Astrocyte of the spinal cord (primary cell): Measurements from ENCODE around the gene STAC2.
A peak's percentile ranks its signal among the peaks of the same experiment; 100 is the strongest.

ENCODE experiments used
- DNase-seq: peaks from one replicate; pipeline ENCODE4 v3.0.0; 2011; ENCODE audit warnings: low read depth, low spot score
- H3K4me3 ChIP-seq: 2 replicates; pipeline ENCODE4 v1.5.1; 2011; ENCODE audit warnings: low read depth, mild to moderate bottlenecking, low read length, moderate library complexity
- in situ Hi-C: cut with HindIII; loops from 2 replicates; pipeline ENCODE4 v1.10.0; 2017; ENCODE audit warnings: low sequenced_read_pairs
- TF ChIP-seq, protein P1 (sequence below): IDR thresholded peaks from 2 replicates; pipeline ENCODE4 v1.5.1; 2012; ENCODE audit warnings: low read depth, mild to moderate bottlenecking, low read length, inconsistent platforms

Gene STAC2

DNA sequence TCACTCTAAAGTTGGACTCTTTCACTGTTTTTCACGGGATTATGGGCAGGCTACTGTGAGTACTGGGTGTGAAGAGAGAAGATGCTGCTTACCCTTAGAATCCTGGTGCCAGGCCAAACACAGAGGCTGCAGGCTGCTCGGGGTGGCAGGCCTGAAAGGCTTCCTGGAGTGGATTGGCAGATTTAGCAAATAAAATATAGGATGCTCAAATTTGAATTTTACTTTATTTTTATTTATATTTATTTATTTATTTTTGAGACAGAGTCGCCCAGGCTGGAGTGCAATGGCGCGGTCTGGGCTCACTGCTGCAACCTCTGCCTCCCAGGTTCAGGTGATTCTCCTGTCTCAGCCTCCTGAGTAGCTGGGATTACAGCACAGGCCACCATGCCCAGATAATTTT, 14.9 kb upstream of the STAC2 start:
- in situ Hi-C loops, result no loop called here
- TF ChIP-seq, protein P1, sequence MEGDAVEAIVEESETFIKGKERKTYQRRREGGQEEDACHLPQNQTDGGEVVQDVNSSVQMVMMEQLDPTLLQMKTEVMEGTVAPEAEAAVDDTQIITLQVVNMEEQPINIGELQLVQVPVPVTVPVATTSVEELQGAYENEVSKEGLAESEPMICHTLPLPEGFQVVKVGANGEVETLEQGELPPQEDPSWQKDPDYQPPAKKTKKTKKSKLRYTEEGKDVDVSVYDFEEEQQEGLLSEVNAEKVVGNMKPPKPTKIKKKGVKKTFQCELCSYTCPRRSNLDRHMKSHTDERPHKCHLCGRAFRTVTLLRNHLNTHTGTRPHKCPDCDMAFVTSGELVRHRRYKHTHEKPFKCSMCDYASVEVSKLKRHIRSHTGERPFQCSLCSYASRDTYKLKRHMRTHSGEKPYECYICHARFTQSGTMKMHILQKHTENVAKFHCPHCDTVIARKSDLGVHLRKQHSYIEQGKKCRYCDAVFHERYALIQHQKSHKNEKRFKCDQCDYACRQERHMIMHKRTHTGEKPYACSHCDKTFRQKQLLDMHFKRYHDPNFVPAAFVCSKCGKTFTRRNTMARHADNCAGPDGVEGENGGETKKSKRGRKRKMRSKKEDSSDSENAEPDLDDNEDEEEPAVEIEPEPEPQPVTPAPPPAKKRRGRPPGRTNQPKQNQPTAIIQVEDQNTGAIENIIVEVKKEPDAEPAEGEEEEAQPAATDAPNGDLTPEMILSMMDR, result no peak
- H3K4me3 ChIP-seq, result no peak overlapping the region
- no peak for DNase-seq

DNA sequence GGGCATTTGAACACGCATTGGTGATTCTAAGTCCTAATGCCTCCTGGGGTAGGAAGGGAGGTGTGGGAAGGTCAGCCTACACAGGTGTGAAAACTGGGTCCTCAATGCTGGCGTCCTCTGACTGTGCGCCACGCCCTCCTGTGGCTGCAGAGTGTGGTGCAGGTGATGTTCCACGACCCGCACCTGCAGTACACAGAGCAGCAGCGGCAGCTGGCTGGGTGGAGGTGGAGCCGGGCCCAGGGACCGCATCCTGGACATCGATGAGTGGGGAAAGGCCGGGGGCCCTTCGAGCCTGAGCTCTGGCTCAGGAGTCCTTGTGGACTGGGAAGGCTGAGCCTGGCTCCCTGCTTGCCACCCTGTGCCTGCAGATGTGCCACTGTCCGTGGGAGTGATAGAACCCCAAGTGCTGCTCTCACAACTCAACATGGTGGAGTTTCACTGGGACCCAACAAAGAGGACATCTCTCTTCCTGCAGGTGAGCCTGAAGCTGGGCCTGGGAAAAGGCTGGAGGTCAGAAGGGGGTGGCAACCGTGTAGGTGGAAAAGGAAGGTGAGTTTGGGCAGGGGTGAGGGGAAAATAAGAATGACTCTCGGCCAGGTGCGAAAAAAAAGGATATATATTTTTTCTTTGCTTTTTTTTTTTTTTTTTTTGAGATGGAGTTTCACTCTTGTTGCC, 14.0 kb upstream of the STAC2 start:
- DNase-seq, result no peak

DNA sequence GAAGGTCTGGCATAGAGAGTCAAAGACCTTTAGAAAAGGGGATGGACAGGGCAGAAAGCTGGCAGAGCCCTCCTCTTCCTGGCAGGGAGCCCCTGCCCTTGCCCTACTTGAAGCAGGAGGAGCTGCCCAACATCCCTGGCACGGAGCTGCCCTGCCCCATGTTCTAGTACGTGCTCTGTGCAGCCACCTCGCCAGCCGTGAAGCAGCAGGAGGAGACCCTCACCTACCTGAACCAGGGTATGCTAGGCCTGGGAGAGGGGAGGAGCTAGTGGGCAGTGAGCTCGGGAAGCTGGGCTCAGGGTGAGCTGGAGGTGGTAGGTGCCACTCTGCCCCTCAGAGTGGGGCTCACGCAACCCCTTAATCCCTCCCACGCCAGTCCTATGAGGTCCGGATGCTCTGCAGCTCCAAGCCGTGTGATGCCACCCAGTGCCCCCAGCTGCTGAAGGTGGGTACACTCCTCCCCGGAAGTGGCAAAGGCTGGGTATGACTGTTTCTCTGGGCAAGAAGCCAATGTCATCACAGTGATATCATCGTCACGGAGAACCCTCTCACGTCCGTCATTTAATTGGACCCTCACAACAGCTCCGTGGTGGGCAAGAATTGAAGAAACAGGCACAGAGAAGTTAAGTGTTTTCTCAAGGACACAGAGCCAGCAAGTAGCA, 12.7 kb upstream of the STAC2 start:
- H3K4me3 ChIP-seq, result no peak overlapping the region
- no peak for DNase-seq
- TF ChIP-seq, protein P1, result no peak
- in situ Hi-C loops, result no loop called here

More for the DNA sequence above, 14.0 kb upstream of the STAC2 start:
- in situ Hi-C loops, result no loop called here
- TF ChIP-seq, protein P1, result peak; percentile 66
- no peak overlapping the region for H3K4me3 ChIP-seq

DNA sequence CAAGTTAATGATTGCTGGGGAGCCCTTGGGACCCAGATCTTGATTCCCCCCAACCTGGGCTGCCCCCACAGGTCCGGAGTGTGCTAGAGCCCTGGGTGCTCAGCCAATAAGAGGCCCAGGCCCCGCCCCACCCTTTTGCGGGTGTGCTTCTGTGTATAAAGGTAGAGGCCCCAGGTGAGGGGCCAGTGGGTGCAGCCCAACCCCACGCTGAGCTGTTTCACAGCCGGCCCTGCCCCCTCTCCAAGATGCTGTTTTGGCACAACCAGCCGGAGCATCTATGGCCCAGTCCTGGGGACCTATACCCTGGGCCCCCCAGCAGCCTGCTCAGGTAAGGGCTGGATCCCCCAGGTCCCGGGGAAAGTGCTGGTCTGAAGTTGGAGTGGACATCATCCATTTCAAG, 11.8 kb upstream of the STAC2 start:
- no peak overlapping the region for H3K4me3 ChIP-seq
- in situ Hi-C loops, result no loop called here
- no peak for DNase-seq
- TF ChIP-seq, protein P1, result no peak

DNA sequence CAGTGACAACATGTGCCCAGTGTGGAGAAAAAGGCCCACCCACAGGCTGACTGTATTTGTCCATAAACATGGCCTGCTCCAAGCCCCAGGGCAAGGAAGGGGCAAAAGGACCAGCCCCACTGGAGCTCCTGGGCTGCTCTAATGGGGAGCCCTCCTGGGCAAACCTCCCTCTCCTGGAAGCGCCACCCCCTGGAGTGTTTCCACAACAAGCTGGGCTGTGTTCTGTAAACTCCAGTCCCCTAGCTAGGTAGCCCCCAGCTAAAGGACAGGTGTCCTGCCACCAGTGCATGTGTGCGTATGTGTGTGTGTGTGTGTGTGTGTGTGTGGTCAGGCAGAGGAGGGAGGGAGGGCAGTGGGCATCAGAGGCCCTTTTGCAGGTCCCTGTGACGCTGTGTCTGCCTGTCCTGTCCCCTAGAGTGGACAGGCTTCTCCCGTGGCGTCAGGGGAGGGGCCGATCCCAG, 11.3 kb upstream of the STAC2 start:
- no peak overlapping the region for H3K4me3 ChIP-seq
- TF ChIP-seq, protein P1, result no peak
- in situ Hi-C loops, result no loop called here
- no peak for DNase-seq

DNA sequence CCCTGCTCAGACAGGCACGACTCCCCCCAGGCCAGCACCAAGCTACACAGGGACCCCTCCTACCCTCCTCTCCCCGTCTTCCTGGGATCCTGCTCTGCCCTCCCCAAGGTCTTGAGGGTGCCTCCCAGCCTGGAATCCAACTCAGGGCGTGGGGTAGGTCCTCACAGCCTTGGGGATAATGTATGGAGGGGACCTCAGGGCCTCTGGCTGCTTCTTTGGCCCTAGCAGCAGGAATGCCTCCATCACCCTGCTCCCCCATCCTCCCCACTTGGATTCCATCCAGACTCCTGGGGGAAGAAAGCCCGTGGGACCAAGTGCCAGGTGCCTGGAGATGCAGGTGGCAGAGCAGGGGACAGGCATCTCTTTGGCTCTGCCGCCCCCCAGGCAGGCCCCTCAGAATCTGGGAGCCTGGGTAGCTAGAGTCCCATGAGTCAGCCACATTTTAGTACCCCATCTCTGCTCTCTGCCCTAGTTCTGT, 10.7 kb upstream of the STAC2 start:
- in situ Hi-C loops, result no loop called here
- no peak overlapping the region for H3K4me3 ChIP-seq
- TF ChIP-seq, protein P1, result no peak
- no peak for DNase-seq
